CD4-positive, alpha-beta T cell (primary cell): Measurements from ENCODE around the gene ALG12. TPM values are rescaled to one million over a fixed set of nuclear protein-coding genes. Genes with fewer than 3 reads are reported as not detected.
A peak's percentile ranks its signal among the peaks of the same experiment; 100 is the strongest.

Source experiments
- ATAC-seq: fragments of 200-7000 bp; cut with Tn5 transposase; one replicate; pipeline ENCODE4 v1.10.0; 2022; ENCODE audit warnings: mild to moderate bottlenecking; ENCODE audit not compliant: poor library complexity
- CTCF ChIA-PET: fragments of 350-600 bp; sonication (Branson Sonifier 250); formaldehyde crosslinking; loops from one replicate; lab custom pipeline; 2021; ENCODE audit warnings: antibody characterized with exemption, inconsistent platforms; lab: Charles Lee
- POLR2A ChIA-PET: fragments of 350-600 bp; sonication (Branson Sonifier 250); formaldehyde crosslinking; loops from one replicate; lab custom pipeline; 2021; ENCODE audit warnings: antibody characterized with exemption, inconsistent platforms; lab: Charles Lee
- DNase-seq, 14 experiments: peaks; one replicate each; pipeline ENCODE4 v3.0.0-alpha.2; 2013 to 2020; ENCODE audit warnings: mixed read lengths in 2 of 14
- H3K27ac ChIP-seq, 2 donors: one replicate each; pipeline versions ENCODE4 v1.5.1 to v1.7.0; 2013; ENCODE audit warnings: low read length in 2 of 2, low read depth in 1 of 2, mild to moderate bottlenecking in 1 of 2
- H3K27me3 ChIP-seq, 2 experiments: 1 replicate in 1 of 2; 2 replicates in 1 of 2; pipeline versions ENCODE4 v1.6.1 to v1.7.0; 2013; ENCODE audit warnings: low read length in 2 of 2, control low read depth in 1 of 2, mild to moderate bottlenecking in 1 of 2, moderate library complexity in 1 of 2; ENCODE audit not compliant: insufficient read depth in 2 of 2, control insufficient read depth in 1 of 2
- H3K36me3 ChIP-seq: one replicate; pipeline ENCODE4 v1.6.1; 2013; ENCODE audit warnings: low read length, control low read depth; ENCODE audit not compliant: insufficient read depth
- H3K4me1 ChIP-seq: one replicate; pipeline ENCODE4 v1.6.1; 2013; ENCODE audit warnings: low read length, control low read depth; ENCODE audit not compliant: insufficient read depth
- H3K4me3 ChIP-seq: one replicate; pipeline ENCODE4 v1.5.1; 2013; ENCODE audit warnings: mild to moderate bottlenecking, low read length, moderate library complexity
- H3K9me3 ChIP-seq, 2 experiments: 1 replicate in 1 of 2; 2 replicates in 1 of 2; pipeline versions ENCODE4 v1.6.1 to v1.7.0; 2013; ENCODE audit warnings: low read length in 2 of 2, mild to moderate bottlenecking in 2 of 2, control low read depth in 1 of 2, moderate library complexity in 1 of 2; ENCODE audit not compliant: control insufficient read depth in 1 of 2, insufficient read depth in 1 of 2
- H3K27ac Mint-ChIP-seq: one replicate; pipeline ENCODE4 v1.8.0; 2020; ENCODE audit warnings: mixed read lengths
- H3K27me3 Mint-ChIP-seq: one replicate; pipeline ENCODE4 v1.8.0; 2021; ENCODE audit warnings: mixed read lengths
- H3K36me3 Mint-ChIP-seq: one replicate; pipeline ENCODE4 v1.8.0; 2021; ENCODE audit warnings: low read depth, mixed read lengths
- H3K4me1 Mint-ChIP-seq: one replicate; pipeline ENCODE4 v1.8.0; 2021; ENCODE audit warnings: low read depth, mixed read lengths
- H3K4me3 Mint-ChIP-seq: one replicate; pipeline ENCODE4 v1.8.0; 2020; ENCODE audit warnings: mild to moderate bottlenecking, mixed read lengths
- H3K9me3 Mint-ChIP-seq: one replicate; pipeline ENCODE4 v1.8.0; 2020; ENCODE audit warnings: mixed read lengths
- CTCF ChIP-seq: fragments of 200-600 bp; IDR thresholded peaks from one replicate; pipeline ENCODE4 v1.8.0; 2022; ENCODE audit warnings: antibody characterized with exemption, mild to moderate bottlenecking
- intact Hi-C, 2 experiments: fragments of 100-400 bp; cut with DNase I in 1 of 2; cut with micrococcal nuclease in 1 of 2; formaldehyde crosslinking; loops; one replicate each; pipeline versions ENCODE4 v1.15.1 to v1.9.0; 2023 to 2025; cut with DNase I, micrococcal nuclease
- total RNA-seq, 174 experiments: library from RNA in 2 of 174; stranded (reverse) in 2 of 174; gene quantifications; one replicate each; pipeline ENCODE4 v1.2.3 and lab custom pipeline; 2021 to 2026

The ALG12 gene
- total RNA-seq, 2 experiments from 2014 or later = 13.5 to 14.6 TPM

GRCh38 chr22:49951000-49951677, 32.9 kb upstream of the ALG12 start:
- Mint-ChIP-seq H3K36me3 (no peaks in the 10 kb centered on the region), H3K4me1 (no peaks in the 10 kb centered on the region), H3K27me3 (no peaks in the 10 kb centered on the region), H3K9me3 (no peaks in the 10 kb centered on the region), H3K27ac (no peak overlapping the region), H3K4me3 (no peak overlapping the region)
- no peak overlapping the region for H3K27ac ChIP-seq
- no peaks in the 10 kb centered on the region for H3K36me3 ChIP-seq
- ATAC-seq = peak; percentile 73
- no peaks in the 10 kb centered on the region for H3K9me3 ChIP-seq
- no peak overlapping the region for H3K4me3 ChIP-seq
- POLR2A ChIA-PET = interaction anchor here (1.1 to 1.7 kb wide), 4 partner anchors 10 to 15 kb away, joined by 4 to 24 read pairs (median 12); partner anchors contain the start of gene PIM3
- intact Hi-C loops = no loop called here
- H3K27me3 ChIP-seq = no peaks in the 10 kb centered on the region
- CTCF ChIA-PET = no interaction called here
- TF ChIP-seq CTCF = no peak
- peak in 1 of 14 experiments; percentile 25 for DNase-seq
- H3K4me1 ChIP-seq = peaks cover 20% of the 10 kb centered on the region

- POLR2A ChIA-PET = interaction anchor here (1.1 to 1.7 kb wide), 3 partner anchors 11 to 14 kb away, joined by 4 to 24 read pairs (median 17); partner anchors contain the start of gene PIM3
Observed at GRCh38 chr22:49950396-49950994, 32.3 kb upstream of the ALG12 start.

GRCh38 chr22:49949914-49950292, 31.7 kb upstream of the ALG12 start:
- ChIA-PET CTCF (no interaction called here), POLR2A (no interaction called here)
- Mint-ChIP-seq H3K9me3 (no peaks in the 10 kb centered on the region), H3K27me3 (no peaks in the 10 kb centered on the region), H3K4me3 (no peak overlapping the region), H3K4me1 (peaks cover 6% of the 10 kb centered on the region), H3K36me3 (no peaks in the 10 kb centered on the region), H3K27ac (no peak overlapping the region)
- intact Hi-C loops = no loop called here
- no peaks in the 10 kb centered on the region for H3K27me3 ChIP-seq
- H3K4me1 ChIP-seq = peaks cover 32% of the 10 kb centered on the region
- no peak for TF ChIP-seq CTCF
- peaks cover 0 to 6% of the 10 kb centered on the region in 2 experiments for H3K9me3 ChIP-seq
- no peak for DNase-seq
- ATAC-seq = no peak
- no peak overlapping the region for H3K4me3 ChIP-seq
- H3K36me3 ChIP-seq = no peaks in the 10 kb centered on the region
- no peak overlapping the region for H3K27ac ChIP-seq

More at GRCh38 chr22:49950396-49950994, 32.3 kb upstream of the ALG12 start:
- intact Hi-C loops = no loop called here
- Histone ChIP-seq H3K36me3 (no peaks in the 10 kb centered on the region), H3K4me1 (peaks cover 27% of the 10 kb centered on the region), H3K27me3 (no peaks in the 10 kb centered on the region), H3K27ac (no peak overlapping the region), H3K9me3 (peaks cover 0 to 1% of the 10 kb centered on the region in 2 experiments), H3K4me3 (no peak overlapping the region)
- H3K27me3 Mint-ChIP-seq = no peaks in the 10 kb centered on the region
- DNase-seq (no peak), ATAC-seq (no peak)
- H3K27ac Mint-ChIP-seq = no peak overlapping the region
- no peaks in the 10 kb centered on the region for H3K9me3 Mint-ChIP-seq
- CTCF ChIA-PET = no interaction called here
- no peak overlapping the region for H3K4me3 Mint-ChIP-seq
- H3K4me1 Mint-ChIP-seq = peaks cover 5% of the 10 kb centered on the region
- H3K36me3 Mint-ChIP-seq = no peaks in the 10 kb centered on the region
- no peak for TF ChIP-seq CTCF
